SK-N-SH treated with all-trans-retinoic acid at 6 μM for 48 hours (cell line): ENCODE data around the gene FCHO2.
A peak's percentile ranks its signal among the peaks of the same experiment; 100 is the strongest.

ENCODE experiments used
- ATAC-seq: fragments of 200-7000 bp; cut with Tn5 transposase; 3 replicates; pipeline ENCODE4 v1.9.1; 2020; ENCODE audit warnings: mild to moderate bottlenecking, moderate library complexity
- ARNTL ChIP-seq: fragments of 450-650 bp; formaldehyde crosslinking; IDR thresholded peaks from 2 replicates; pipeline ENCODE4 v1.5.0; 2020; ENCODE audit warnings: low read depth, mild to moderate bottlenecking, moderate library complexity, borderline replicate concordance
- BACH2 ChIP-seq: fragments of 250-450 bp; sonication (Bioruptor Pico); IDR thresholded peaks from 2 replicates; pipeline ENCODE4 v1.9.0; 2021; ENCODE audit warnings: mild to moderate bottlenecking, borderline replicate concordance
- CSDC2 ChIP-seq: fragments of 250-450 bp; sonication (Bioruptor Pico); IDR thresholded peaks from 2 replicates; pipeline ENCODE4 v1.5.0; 2020; ENCODE audit warnings: mild to moderate bottlenecking, moderate library complexity
- CSRNP3 ChIP-seq: fragments of 250-450 bp; sonication (Bioruptor Pico); IDR thresholded peaks from 2 replicates; pipeline ENCODE4 v1.5.1; 2021; ENCODE audit warnings: mild to moderate bottlenecking, moderate library complexity
- OSR1 ChIP-seq: fragments of 250-450 bp; sonication (Bioruptor Pico); IDR thresholded peaks from 2 replicates; pipeline ENCODE4 v1.8.0; 2022; ENCODE audit warnings: moderate library complexity, mild to moderate bottlenecking, inconsistent platforms
- SNAI2 ChIP-seq: fragments of 250-450 bp; sonication (Bioruptor Pico); IDR thresholded peaks from 2 replicates; pipeline ENCODE4 v1.5.0; 2020; ENCODE audit warnings: mild to moderate bottlenecking, moderate library complexity
- TCF4 ChIP-seq: fragments of 250-450 bp; sonication (Bioruptor Pico); IDR thresholded peaks from 2 replicates; pipeline ENCODE4 v1.8.0; 2021; ENCODE audit warnings: mild to moderate bottlenecking, moderate library complexity, borderline replicate concordance
- TOX ChIP-seq: fragments of 250-450 bp; sonication (Bioruptor Pico); IDR thresholded peaks from 2 replicates; pipeline ENCODE4 v1.8.0; 2021; ENCODE audit warnings: mild to moderate bottlenecking, moderate library complexity, borderline replicate concordance
- TSHZ2 ChIP-seq: fragments of 250-450 bp; sonication (Bioruptor Pico); IDR thresholded peaks from 2 replicates; pipeline ENCODE4 v1.5.0; 2020; ENCODE audit warnings: mild to moderate bottlenecking, moderate library complexity
- ZC3H10 ChIP-seq: fragments of 250-450 bp; sonication (Bioruptor Pico); IDR thresholded peaks from 2 replicates; pipeline ENCODE4 v1.5.1; 2021; ENCODE audit warnings: mild to moderate bottlenecking, moderate library complexity
- ZFP3 ChIP-seq: fragments of 250-450 bp; sonication (Bioruptor Pico); IDR thresholded peaks from 2 replicates; pipeline ENCODE4 v1.5.0; 2020; ENCODE audit warnings: mild to moderate bottlenecking, moderate library complexity
- ZFP30 ChIP-seq: fragments of 450-650 bp; formaldehyde crosslinking; IDR thresholded peaks from 2 replicates; pipeline ENCODE4 v1.5.0; 2022; ENCODE audit warnings: mild to moderate bottlenecking, moderate library complexity
- ZNF565 ChIP-seq: fragments of 450-650 bp; formaldehyde crosslinking; conservative IDR thresholded peaks from 2 replicates; pipeline ENCODE4 v1.5.0; 2020; ENCODE audit warnings: low read depth, mild to moderate bottlenecking, moderate library complexity
- ZNF70 ChIP-seq: fragments of 450-650 bp; formaldehyde crosslinking; IDR thresholded peaks from 2 replicates; pipeline ENCODE4 v1.5.0; 2020; ENCODE audit warnings: mild to moderate bottlenecking, moderate library complexity
- ZNF8 ChIP-seq: fragments of 450-650 bp; formaldehyde crosslinking; IDR thresholded peaks from 2 replicates; pipeline ENCODE4 v1.5.0; 2020; ENCODE audit warnings: mild to moderate bottlenecking, moderate library complexity
- TF ChIP-seq, protein P1 (sequence below): fragments of 250-450 bp; sonication (Bioruptor Pico); IDR thresholded peaks from 2 replicates; pipeline ENCODE4 v1.8.0; 2020; ENCODE audit warnings: mild to moderate bottlenecking, moderate library complexity, borderline replicate concordance
- TF ChIP-seq, protein P2 (sequence below): fragments of 250-450 bp; sonication (Bioruptor Pico); IDR thresholded peaks from 2 replicates; pipeline ENCODE4 v1.8.0; 2021; ENCODE audit warnings: low read depth, mild to moderate bottlenecking, moderate library complexity, borderline replicate concordance

Gene FCHO2

DNA sequence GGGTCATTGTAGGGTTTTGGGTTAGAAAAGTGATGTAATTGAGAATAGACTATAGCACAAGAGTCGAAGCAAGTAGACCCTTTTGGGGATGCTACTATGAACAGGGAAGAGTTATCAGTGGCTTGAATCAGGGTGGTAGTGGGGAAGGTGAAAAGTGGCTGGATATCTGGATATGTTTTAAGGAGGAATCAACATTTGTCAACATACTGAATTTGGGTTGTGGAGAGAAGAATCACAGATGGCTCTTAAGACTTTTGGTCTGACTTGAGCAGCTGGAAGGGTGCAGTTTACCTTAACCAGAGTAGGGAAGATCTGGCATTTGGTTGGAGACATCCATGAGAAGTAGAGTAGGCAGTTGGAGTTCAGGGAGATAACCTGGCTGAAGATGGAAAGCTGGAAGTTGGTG lies 38.5 kb upstream of the FCHO2 start:
- TF ChIP-seq, protein P1, sequence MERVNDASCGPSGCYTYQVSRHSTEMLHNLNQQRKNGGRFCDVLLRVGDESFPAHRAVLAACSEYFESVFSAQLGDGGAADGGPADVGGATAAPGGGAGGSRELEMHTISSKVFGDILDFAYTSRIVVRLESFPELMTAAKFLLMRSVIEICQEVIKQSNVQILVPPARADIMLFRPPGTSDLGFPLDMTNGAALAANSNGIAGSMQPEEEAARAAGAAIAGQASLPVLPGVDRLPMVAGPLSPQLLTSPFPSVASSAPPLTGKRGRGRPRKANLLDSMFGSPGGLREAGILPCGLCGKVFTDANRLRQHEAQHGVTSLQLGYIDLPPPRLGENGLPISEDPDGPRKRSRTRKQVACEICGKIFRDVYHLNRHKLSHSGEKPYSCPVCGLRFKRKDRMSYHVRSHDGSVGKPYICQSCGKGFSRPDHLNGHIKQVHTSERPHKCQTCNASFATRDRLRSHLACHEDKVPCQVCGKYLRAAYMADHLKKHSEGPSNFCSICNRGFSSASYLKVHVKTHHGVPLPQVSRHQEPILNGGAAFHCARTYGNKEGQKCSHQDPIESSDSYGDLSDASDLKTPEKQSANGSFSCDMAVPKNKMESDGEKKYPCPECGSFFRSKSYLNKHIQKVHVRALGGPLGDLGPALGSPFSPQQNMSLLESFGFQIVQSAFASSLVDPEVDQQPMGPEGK (CRISPR knock-in tag), result 0 out of 2 replicates have a peak, but pooled peaks have one; percentile 21
- TF ChIP-seq OSR1 (CRISPR knock-in tag) (no peak), BACH2 (no peak), ZNF70 (CRISPR knock-in tag) (no peak), TSHZ2 (CRISPR knock-in tag) (no peak), TOX (CRISPR knock-in tag) (no peak)
- TF ChIP-seq, protein P2, sequence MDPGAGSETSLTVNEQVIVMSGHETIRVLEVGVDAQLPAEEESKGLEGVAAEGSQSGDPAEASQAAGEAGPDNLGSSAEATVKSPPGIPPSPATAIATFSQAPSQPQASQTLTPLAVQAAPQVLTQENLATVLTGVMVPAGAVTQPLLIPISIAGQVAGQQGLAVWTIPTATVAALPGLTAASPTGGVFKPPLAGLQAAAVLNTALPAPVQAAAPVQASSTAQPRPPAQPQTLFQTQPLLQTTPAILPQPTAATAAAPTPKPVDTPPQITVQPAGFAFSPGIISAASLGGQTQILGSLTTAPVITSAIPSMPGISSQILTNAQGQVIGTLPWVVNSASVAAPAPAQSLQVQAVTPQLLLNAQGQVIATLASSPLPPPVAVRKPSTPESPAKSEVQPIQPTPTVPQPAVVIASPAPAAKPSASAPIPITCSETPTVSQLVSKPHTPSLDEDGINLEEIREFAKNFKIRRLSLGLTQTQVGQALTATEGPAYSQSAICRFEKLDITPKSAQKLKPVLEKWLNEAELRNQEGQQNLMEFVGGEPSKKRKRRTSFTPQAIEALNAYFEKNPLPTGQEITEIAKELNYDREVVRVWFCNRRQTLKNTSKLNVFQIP (CRISPR knock-in tag), result no peak
- ATAC-seq, result no peak

DNA sequence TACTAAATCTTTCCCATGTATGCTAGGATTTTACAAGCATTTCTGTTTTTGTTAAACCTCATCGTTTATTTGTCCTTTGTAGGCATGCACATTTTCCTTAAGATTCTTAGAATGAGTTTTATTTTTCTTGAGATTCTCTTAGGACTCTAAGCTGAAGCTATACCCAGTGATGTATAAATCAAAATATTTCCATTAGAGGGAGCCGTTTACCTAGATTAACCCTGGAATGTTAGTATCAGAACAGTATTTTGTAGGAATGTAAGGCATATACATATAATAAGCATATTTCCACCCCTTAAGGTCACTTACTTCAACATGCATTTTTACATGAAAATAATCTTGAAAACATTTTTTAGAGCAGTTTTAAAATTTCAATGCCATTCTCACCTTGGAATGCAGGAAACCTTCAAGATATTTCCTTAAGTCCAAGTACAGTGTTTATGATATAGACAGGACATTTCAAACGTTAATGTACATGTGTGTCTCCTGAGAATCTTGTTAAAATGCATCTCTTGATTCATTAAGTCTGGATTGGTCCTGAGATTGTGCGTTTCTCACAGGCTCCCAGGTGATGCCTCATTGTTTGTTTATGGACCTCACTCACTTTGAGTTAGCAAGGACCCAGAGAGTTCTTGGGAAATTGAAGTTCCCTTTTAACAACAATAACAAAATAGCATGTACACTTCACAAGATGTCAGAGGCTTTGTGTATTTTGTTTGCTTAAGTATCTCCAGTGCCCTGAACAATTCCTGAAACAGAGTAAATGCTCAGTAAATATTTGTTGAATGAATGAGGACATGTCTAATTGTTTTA lies 34.9 kb upstream of the FCHO2 start:
- ATAC-seq, result peak; percentile 84
- TF ChIP-seq ZFP3 (CRISPR knock-in tag) (no peak), OSR1 (CRISPR knock-in tag) (no peak), CSRNP3 (no peak), ZNF8 (CRISPR knock-in tag) (no peak), ARNTL (CRISPR knock-in tag) (no peak), SNAI2 (CRISPR knock-in tag) (no peak), CSDC2 (no peak), TOX (CRISPR knock-in tag) (no peak), TCF4 (CRISPR knock-in tag) (no peak), BACH2 (no peak), ZFP30 (CRISPR knock-in tag) (no peak), ZNF70 (CRISPR knock-in tag) (no peak), ZC3H10 (CRISPR knock-in tag) (no peak), ZNF565 (CRISPR knock-in tag) (no peak)
- TF ChIP-seq, protein P2 (CRISPR knock-in tag), result no peak
- TF ChIP-seq, all 23 proteins: peak for 0

DNA sequence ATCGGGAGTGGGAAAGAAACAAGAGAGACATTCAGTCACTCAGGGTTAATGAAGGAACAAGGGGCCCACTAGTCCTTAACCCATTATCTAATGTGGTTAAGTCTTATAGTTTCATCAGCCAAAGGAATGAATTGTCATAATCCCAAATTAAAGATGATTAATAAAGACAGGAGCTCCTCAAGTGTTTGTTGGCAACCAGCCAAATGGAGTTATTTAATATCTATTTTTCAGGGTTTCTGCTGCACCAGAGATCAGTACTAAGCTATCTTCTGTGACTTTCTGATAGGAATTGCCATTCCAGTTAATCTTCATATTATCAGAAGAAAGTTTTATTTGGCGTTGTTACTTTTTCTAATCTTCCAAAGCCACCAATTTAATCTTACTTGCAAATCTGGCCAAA lies 34.0 kb upstream of the FCHO2 start:
- TF ChIP-seq, protein P1 (CRISPR knock-in tag), result no peak
- peak; percentile 17; the same call in 1 of the 2 replicates for TF ChIP-seq TOX (CRISPR knock-in tag)
- ATAC-seq, result no peak
